HG03039 (cell line): ENCODE results near the gene FAR1.

Source experiments
- ATAC-seq: cut with Tn5 transposase; IDR thresholded peaks from one replicate; pipeline ENCODE4 v1.9.1; 2021; ENCODE audit warnings: mild to moderate bottlenecking, moderate library complexity; ENCODE audit not compliant: unreplicated experiment

The FAR1 gene

DNA sequence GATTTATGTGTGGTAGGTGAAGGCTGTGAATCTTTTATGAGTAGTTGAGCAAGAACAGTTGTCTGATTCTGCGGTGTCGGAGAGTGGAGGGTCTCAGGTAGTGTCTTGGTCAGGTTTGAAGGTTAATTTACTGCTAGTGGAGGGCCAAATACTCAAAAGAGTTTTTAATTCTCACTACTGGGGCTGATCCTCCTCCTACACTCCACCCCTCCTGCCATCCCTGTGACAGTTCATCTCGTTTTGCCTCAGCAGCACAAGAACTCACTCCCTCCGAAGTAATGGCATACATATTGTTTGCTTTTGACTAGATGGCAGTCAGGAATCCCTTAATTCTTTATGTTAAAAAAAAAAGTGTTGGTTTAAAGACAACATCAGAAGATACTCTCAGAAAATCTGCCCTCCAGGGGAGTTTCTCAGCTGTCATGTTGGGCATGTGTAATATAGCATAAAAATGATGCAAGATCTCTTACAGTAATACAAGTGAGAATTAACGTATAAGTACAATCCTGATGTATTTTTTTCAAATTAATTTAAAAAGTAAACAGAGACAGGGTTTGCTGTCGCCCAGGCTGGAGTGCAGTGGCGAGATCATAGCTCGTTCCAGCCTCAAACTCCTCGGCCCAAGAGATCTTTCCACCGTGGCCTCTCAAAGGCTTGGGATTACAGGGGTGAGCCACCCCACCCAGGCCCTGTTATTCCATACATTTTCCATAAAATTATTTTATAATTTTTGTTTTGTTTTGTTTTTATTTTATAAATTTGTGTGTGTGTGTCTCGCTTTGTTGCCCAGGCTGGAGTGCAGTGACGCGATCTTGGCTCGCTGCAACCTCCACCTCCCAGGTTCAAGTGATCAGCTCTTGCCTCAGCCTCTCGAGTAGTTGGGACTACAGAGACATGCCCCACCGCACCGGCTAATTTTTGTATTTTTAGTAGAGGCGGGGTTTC, 1.3 kb downstream of the FAR1 start:
- no peak for ATAC-seq

DNA sequence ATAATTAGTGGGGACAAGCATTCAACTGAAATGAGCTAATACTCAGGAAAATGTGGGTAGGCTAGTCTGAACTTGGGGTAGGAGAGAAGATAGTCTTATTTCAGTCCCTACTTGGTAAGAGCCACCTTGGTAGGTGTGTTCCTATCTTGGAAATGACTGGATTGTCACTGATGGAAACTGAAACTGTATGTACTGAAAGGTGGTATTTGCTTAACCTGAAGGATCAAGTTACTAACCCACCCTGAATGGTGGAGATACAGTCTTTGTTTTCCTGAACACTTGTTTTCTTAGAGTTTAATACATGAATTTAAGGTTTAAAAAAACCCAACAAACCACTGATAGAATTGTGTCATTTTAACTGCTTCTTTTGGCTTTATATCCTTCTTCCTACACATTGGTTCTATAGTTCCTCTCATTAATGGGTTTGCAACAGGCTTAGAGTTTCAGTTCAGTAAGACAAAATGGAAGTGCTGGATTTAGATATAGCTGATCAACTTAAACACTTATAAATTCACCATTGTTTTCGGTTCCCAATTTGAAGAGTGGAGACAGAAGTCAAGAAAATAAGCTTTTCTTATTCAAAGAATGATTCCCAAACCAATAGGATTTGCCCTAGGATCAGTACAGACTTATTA, 4.2 kb downstream of the FAR1 start:
- ATAC-seq, result no peak

DNA sequence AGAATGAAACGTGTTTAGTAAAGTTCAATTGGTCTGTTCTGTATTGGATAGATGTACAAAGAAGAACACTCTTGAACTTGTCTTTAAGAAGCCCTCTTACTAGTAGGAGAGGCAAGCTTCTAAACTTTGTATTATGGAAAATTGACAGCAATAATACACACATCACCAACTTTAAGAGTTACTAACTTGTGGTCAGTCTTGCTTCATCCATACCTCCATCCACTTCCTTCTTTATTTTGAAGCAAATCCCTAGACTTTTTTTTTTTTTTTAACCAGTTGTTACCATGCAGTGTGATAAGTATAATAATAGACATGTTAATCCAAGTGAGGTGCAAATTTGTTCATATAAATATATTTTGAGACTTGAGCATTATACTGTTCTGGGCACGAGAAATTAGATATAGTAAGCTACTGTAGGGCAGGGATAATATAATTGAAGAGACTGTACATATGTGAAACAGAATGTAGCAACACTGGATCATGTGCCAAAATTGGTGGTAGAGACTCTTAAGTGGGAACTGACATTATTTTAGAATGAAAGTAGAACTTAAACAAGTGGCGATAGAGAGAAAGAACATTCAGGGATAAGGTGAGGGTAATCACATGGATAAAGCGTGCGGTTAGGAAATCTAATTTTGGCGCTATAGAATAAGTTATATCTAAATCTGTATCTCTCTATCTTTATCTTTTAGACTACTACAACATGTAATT, 6.5 kb downstream of the FAR1 start:
- ATAC-seq, result no peak

DNA sequence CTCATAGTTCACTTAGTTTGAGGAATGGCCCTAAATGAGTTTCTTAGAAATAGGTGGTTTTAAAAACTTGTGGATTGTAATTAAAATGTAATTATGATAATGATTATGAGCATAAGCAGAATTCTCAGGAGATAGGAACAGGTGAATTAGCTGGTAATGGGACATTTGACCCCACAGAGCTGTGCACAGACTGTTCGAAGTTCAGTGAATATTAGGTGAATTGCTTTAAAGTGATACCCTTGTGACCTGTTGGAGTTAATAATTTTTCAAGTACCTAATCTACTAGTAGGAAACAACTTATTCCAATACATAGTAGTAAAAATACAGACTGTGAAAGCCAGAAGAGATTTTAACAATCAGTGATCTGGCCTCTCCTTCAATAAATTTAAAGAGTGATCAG, 8.1 kb downstream of the FAR1 start:
- no peak for ATAC-seq

DNA sequence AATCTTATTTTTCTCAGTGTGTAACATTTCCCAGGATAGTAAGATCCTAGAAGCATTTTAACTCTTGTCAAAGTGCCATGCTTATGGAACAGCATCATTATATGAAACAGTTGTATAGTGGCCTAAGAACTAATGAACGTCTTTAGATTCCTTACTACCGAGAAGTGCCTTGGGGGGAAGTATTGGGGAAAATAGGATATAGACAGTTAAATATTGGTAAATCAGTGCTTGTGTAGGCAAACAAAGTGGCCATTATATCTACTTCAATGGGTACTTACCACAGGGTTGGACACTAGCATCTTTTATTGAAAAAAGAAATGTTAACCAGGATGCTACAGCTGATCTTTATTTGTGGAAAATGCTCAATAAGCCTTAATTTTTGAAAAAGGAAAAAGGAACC, 11.3 kb downstream of the FAR1 start:
- no peak for ATAC-seq

DNA sequence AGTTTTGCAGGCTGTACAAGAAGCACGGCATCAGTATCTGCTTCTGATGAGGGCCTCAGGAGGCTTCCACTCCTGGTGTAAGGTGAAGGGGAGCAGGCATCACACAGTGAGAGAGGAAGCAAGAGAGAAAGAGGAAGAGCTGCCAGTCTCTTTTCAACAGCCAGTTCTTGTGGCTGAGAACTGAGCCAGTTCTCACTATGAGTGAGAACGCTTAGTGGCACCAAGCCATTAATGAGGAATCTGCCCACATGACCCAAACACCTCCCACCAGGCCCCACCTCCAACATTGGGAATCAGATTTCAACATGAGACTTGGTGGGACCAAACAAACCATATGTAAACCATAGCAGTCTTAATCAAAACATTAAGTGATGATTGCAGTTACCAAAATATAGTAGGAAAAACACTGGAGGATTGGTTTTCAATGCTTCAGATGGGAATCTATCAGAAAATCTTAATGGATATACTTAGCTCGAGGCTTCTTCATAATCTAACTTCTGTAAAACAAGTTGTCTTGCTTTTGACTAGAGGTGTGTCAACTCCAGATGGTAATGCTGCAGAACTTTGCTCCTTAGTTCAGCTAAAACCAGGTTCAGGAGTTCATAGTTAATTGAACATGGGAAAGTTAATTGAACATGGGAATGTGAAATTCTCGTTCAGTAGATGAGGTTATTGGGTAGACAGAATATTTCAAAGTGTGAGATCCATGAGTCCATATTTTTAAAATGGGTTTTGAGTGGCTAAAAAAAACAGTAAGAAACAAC, 12.2 kb downstream of the FAR1 start:
- peak; percentile 84 for ATAC-seq

DNA sequence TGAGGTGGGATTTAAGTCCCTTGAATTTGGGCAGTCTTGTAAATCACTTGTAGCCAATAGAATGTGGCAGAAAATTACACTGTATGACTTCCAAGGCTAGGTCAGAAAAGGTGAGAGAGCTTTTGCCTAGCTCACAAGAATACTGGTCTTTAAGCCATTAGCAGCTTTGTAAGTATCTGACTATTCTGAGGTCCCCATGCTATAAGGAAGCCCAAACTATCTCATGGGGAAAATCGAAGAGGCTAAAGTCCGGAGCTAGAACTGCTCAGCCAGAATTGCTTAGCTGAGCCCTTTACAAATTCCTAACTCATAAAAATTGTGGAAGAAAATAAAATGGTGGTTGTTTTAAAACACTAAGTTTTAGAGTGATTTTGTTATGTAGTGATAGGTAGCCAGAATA, 13.0 kb downstream of the FAR1 start:
- ATAC-seq, result no peak

DNA sequence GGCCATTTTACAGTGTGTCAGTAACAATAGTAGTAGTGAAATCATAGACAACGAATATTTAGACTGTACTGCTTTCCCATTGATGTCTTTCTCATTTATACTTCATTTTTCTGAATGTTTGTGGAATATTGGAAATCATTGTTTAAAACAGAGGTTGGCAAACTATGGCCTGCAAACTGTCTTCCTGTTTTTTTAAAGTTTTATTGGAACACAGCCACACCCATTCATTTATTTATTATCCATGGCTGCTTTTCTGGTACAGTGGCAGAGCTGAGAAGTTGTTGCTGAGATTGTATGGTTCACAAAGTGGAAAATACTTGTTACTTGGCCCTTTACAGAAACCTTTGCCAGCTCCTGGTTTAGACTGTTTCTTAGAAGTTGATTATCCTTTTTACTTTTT, 13.7 kb downstream of the FAR1 start:
- ATAC-seq, result no peak

DNA sequence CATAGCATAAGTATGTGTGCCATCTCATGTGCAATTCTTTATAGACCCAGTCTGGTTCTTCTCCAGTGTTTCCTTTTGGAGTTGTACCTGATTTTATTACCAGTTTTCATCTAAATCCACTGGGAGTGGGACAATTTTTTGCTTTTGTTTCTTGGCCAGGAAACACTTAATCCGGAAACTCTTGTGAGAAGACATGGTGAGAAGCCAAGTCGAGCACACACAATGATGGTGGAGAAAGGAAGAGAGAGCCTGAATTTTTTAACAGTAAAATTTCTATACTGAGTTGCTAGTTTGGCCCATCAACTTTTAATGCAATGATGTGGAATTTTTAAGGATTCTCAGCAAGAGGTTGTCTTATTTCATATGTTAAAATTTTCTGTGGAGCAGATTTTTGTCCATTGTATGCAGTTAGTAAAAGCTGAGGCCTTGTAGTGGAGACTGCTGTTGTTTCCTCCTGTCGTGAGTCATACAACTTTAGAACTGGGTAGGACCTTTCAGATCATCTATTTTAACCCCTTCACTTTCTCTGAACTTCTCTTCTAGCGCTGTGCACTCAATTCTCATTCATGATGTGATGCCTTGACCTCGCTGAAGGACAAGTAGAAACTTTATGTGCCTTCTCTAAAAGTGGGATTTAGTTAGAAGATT, 17.1 kb downstream of the FAR1 start:
- no peak for ATAC-seq

DNA sequence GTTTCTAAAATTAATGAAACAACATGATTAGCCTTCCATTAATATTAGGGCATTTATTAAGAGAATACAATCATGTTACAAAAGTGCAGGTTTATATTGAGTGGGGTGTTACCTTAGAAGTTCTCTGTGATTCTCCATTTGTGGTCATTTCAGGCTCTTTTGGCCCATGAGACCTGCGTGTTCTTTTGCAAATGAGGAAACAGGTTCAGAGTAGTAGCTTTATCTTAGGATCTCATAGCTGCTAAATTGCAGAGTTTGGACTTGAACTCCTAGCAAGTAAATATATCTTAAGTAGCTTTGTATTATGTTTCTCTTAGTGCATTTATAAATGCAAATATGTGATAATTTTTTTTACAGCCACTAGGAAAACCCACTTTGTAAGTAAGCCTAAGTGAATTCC, 18.3 kb downstream of the FAR1 start:
- ATAC-seq, result no peak

DNA sequence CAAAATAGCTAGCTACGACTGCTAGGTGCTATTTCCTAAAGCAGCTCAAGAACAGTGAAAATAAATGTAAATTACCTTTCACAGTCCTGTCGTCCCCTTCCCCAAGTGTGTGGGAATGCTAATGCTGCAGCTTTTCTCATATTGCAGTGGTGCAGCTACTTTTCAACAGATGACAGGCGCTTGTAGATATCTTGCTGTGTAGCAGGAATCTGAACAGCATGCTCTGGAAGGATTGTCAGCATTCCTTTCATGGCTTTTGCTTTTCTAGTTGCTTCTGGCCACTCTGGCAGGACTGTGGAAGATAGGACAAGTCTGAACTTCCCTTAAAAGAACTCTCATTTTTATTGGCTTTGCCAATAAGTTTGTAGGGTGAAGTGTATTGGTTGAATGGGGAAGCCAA, 18.8 kb downstream of the FAR1 start:
- ATAC-seq, result no peak

DNA sequence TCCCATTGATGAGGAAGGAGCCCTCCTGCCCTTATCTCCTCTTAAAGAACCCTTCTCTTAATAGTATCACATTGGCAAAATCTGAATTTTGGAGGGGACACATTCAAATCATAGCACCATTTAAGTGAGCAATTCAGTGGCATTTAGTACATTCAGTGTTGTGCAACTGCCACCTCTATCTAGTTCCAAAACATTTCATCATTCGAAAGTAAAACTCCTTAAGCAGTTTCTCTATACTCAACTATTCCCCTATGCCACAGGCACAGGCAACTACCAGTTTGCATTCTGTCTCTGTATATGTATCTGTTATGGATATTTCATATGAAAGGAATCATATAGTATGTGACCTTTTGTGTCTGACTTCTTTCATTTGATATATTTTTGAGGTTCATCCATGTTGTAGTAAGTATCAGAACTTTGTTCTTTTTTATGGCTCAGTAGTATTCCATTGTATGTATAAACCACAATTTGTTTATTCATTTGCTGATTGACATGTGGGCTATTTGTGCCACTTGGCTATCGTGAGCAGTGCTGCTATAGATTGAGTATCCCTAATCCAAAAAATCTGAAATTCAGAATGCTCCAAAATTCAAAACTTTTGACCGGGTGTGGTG, 22.9 kb downstream of the FAR1 start:
- ATAC-seq, result no peak

DNA sequence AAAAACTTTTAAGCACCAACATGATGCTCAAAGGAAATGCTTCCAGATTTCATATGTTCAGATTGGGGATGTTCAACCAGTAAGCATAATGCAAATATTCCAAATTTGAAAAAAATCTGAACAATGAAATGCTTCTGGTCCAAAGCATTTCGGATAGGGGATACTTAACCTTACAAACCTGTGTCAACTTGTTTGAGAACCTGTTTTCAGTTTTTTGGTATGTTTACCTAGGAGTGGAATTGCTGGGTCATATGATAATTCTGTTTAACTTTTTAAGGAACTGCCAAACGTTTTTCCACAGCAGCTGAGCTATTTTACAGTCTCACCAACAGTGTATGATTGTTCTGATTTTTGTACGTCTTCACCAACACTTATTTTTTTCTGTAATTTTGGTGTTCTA, 23.7 kb downstream of the FAR1 start:
- no peak for ATAC-seq

DNA sequence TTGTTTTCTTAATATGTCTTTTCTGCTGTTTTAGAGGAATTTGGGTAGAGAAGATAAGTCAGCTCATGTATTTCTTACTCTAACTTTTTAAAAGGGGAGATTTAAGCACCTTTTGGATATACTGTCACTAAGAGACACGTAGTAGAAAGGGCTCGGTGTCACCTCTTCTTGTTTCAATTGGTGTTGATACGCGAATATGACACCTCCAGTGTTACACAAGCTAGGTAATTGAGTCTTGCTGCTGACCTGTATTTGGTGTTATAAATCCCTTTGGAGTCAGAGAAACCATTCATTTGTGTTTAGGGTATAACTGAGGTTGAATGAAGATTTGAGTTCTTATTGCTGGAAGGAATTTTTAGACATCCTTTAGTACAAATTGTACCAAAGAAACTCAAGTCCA, 25.6 kb downstream of the FAR1 start:
- no peak for ATAC-seq

DNA sequence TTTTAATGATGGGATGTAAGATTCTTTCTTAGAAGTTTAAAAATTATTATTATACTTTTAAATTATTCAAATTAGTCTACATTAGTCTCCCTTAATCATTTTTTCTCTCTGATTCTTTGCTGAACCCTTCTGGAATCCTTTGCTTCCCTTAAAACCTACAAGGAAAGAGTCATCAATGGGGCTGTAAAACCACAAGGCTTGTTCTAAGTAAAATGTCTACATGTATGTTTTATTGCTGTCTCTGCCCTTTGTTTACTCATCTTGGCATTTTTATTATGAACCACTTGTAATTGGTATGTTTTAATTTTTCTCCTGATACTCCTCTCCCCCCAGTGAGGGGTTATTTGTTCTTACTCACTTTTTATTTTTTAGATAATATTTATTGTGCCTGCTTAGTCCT, 27.4 kb downstream of the FAR1 start:
- no peak for ATAC-seq

DNA sequence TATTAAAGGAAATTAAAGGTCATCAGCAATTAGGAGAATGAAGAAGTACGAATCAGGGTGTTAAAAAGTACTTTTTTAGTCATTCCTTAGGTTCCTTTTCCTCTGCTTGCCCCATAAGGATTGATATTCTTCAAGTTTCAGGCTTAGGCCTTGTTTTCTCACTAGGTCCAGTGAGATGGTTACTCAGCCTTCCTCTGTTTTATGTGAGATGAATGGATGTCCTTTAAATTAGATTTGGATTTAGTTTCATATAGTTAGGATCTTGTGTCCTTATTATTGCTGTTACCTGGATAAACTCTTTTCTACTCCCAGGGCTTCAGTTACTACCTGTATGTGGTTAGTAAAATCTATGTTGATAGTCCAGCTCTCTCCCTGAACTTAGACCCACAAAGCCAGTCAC, 29.2 kb downstream of the FAR1 start:
- ATAC-seq, result no peak

DNA sequence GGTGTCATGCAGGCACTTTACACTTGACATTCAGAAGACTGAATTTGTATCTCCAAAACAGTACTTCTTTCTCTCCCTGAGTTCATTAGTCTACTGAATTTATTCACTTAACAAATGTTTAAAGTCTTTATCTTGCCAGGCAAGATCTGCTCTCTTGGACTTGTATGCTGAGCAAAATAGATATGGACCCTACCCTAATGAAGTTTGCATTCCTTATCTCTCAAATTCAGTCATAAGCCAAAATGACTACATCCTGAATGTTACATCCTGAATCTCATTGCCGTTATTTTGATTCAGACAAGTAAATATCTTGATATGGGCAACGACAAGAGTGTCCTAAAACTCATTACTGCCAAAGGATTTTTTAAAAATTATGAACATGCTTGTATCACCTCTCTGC, 29.7 kb downstream of the FAR1 start:
- no peak for ATAC-seq

DNA sequence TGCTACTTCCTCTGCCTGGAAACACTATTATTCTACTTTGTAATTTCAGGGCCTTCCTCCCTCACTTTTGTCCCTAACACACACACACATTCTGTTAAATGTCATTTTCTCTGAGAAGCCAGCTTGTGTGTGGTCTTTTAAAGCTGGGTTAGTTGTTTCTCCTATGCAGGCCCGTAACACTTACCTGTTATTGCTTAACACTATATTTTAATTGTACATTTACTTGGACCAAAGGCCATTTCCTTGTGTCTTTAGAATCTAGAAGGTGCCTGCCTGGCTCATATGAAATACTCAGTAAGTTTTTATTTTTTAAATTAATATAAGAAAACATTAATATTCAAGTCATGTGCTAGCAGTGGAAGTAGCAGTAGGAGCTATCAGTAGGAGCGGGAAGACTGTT, 30.6 kb downstream of the FAR1 start:
- no peak for ATAC-seq

DNA sequence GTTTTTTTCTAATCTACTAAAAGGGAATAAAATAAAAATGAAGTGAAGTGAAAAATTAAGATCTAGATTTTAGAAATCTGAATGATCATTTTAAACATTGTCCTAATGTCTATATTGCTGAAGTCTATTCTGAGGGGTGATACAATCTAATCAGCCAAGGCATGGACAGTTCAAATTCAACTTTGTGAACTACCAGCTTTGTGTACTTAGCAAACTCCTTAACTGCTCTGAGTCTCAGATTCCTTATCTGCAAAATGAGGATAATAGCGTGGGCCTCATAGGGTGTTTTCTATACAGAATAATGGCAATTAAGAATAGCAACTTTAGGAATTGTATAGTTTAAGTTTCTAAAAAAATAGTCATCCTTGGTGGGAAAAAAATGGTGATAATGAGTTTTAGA, 31.4 kb downstream of the FAR1 start:
- no peak for ATAC-seq

DNA sequence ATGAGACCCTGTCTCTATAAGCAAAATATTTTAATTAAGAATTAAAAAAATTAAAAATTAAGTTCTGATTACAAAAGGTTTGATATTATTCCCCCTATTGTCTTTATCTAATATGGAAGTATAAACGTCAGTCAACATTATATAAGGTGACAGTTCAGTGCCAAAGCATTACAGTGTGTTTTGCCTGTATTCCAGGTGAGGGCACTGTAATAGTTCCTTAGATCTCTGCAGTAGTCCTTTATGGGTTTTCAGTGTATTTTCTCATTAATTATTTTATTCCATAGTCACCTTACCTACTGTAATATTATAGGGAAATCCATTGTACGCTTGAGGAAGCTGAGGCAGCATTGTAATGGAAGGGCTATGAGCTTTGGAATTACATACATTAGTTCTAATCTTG, 33.0 kb downstream of the FAR1 start:
- no peak for ATAC-seq
